HUDEP-2 (cell line): ENCODE results near the gene TSPAN8.
"Not testable (repeated sequence)": the region's sequence is repeated elsewhere in the genome, so short reads cannot be mapped to it uniquely, and the experiment has no call there.

ENCODE experiments used
- DNase-seq, 76 experiments: peaks; one replicate each; lab custom pipeline; 2025; ENCODE audit not compliant: unreplicated experiment in 76 of 76; lab: John Stamatoyannopoulos, UW

TSPAN8 gene

GRCh38 chr12:71130521-71131069 is 27.2 kb downstream of the TSPAN8 start:
- DNase-seq: no peak

- DNase-seq: no peak
Measured at GRCh38 chr12:71129364-71129763, 28.4 kb downstream of the TSPAN8 start.

- no peak for DNase-seq
Measured at GRCh38 chr12:71128191-71128788, 29.5 kb downstream of the TSPAN8 start.

GRCh38 chr12:71125949-71126348 is 31.9 kb downstream of the TSPAN8 start:
- DNase-seq: peak in 1 of 76 experiments; percentile 1

- peak in 4 of 76 experiments; percentile 17 to 21 (median 18) for DNase-seq
Measured at GRCh38 chr12:71125515-71125914, 32.3 kb downstream of the TSPAN8 start.

GRCh38 chr12:71124835-71125460 is 32.9 kb downstream of the TSPAN8 start:
- DNase-seq: peak in 1 of 76 experiments; percentile 16

- not testable (repeated sequence) for DNase-seq
Measured at GRCh38 chr12:71113148-71113547, 44.7 kb downstream of the TSPAN8 start.

GRCh38 chr12:71109834-71110233 is 48.0 kb downstream of the TSPAN8 start:
- no peak for DNase-seq

GRCh38 chr12:71108355-71108754 is 49.4 kb downstream of the TSPAN8 start:
- no peak for DNase-seq

- no peak for DNase-seq
Measured at GRCh38 chr12:71107936-71108335, 49.9 kb downstream of the TSPAN8 start.

- DNase-seq: no peak
Measured at GRCh38 chr12:71105956-71106355, 51.8 kb downstream of the TSPAN8 start.

- no peak for DNase-seq
Measured at GRCh38 chr12:71092290-71092689, 65.5 kb downstream of the TSPAN8 start.

GRCh38 chr12:71090971-71091370 is 66.8 kb downstream of the TSPAN8 start:
- no peak for DNase-seq

GRCh38 chr12:71085575-71085974 is 72.2 kb downstream of the TSPAN8 start:
- DNase-seq: no peak

GRCh38 chr12:71075743-71076142 is 82.1 kb downstream of the TSPAN8 start:
- no peak for DNase-seq
